HG02973 (cell line): ENCODE data around the gene CCDC51.
A peak's percentile ranks its signal among the peaks of the same experiment; 100 is the strongest.
"Not testable (repeated sequence)": the region's sequence is repeated elsewhere in the genome, so short reads cannot be mapped to it uniquely, and the experiment has no call there.

Experiments used
- ATAC-seq: cut with Tn5 transposase; IDR thresholded peaks from one replicate; pipeline ENCODE4 v1.9.1; 2021; ENCODE audit warnings: moderate library complexity; ENCODE audit not compliant: unreplicated experiment

The CCDC51 gene

GRCh38 chr3:48466386-48467109 is 26.6 kb upstream of the CCDC51 start:
- ATAC-seq = no peak

- ATAC-seq = peak; percentile 67
These were observed 25.8 kb upstream of the CCDC51 start for GRCh38 chr3:48465531-48466378.

- no peak for ATAC-seq
These were observed 25.3 kb upstream of the CCDC51 start for GRCh38 chr3:48465237-48465530.

GRCh38 chr3:48464713-48465221 is 24.8 kb upstream of the CCDC51 start:
- ATAC-seq = no peak

GRCh38 chr3:48463703-48464102 is 23.8 kb upstream of the CCDC51 start:
- ATAC-seq = no peak

- ATAC-seq = not testable (repeated sequence)
These were observed 21.8 kb upstream of the CCDC51 start for GRCh38 chr3:48461767-48462166.

GRCh38 chr3:48460517-48460902 is 20.6 kb upstream of the CCDC51 start:
- no peak for ATAC-seq

GRCh38 chr3:48459773-48460516 is 20.0 kb upstream of the CCDC51 start:
- ATAC-seq = no peak

- no peak for ATAC-seq
These were observed 19.4 kb upstream of the CCDC51 start for GRCh38 chr3:48459331-48459730.

GRCh38 chr3:48456456-48456855 is 16.5 kb upstream of the CCDC51 start:
- no peak for ATAC-seq

- no peak for ATAC-seq
These were observed 11.4 kb upstream of the CCDC51 start for GRCh38 chr3:48451270-48451669.

GRCh38 chr3:48446425-48447193 is 6.7 kb upstream of the CCDC51 start, which contains the start of gene ATRIP:
Gene ATRIP (plus strand): TSS chr3:48446737. CDS start chr3:48446846, 109 bp downstream.
- ATAC-seq = peak; percentile 82

GRCh38 chr3:48446043-48446424 is 6.1 kb upstream of the CCDC51 start:
- ATAC-seq = no peak

- ATAC-seq = no peak
These were observed 5.5 kb upstream of the CCDC51 start for GRCh38 chr3:48445277-48445882.

GRCh38 chr3:48441940-48442339 is 2.0 kb upstream of the CCDC51 start:
- ATAC-seq = no peak

GRCh38 chr3:48440590-48440958 is 655 bp upstream of the CCDC51 start:
- no peak for ATAC-seq

GRCh38 chr3:48437812-48438211 is 2.1 kb downstream of the CCDC51 start:
- ATAC-seq = no peak

GRCh38 chr3:48436855-48437254 is 3.1 kb downstream of the CCDC51 start:
- ATAC-seq = no peak

- ATAC-seq = no peak
These were observed 3.5 kb downstream of the CCDC51 start for GRCh38 chr3:48436477-48436787.

- no peak for ATAC-seq
These were observed 4.0 kb downstream of the CCDC51 start for GRCh38 chr3:48435774-48436476.
